Measurements from ENCODE around the gene SLC9C2.

Gene SLC9C2

GRCh38 chr1:173509797-173510196, 93.1 kb downstream of the SLC9C2 start:
- Histone ChIP-seq H3K9ac (ENCODE audit: low read depth, low read length) (no peak overlapping the region), H3K36me3 (ENCODE audit: insufficient read depth, low read depth, low read length) (no peaks in the 10 kb centered on the region), H3K27ac (ENCODE audit: low read length) (no peak overlapping the region), H3K9me3 (ENCODE audit: insufficient read depth, low read depth, low read length) (no peaks in the 10 kb centered on the region), H3K4me3 (ENCODE audit: low read length) (no peak overlapping the region), H3K4me1 (ENCODE audit: insufficient read depth, low read length) (peaks cover 14% of the 10 kb centered on the region), H3K27me3 (ENCODE audit: insufficient read depth, low read length) (no peaks in the 10 kb centered on the region)

GRCh38 chr1:173508541-173508940, 94.3 kb downstream of the SLC9C2 start:
- Histone ChIP-seq H3K36me3 (ENCODE audit: insufficient read depth, low read depth, low read length) (no peaks in the 10 kb centered on the region), H3K9me3 (ENCODE audit: insufficient read depth, low read depth, low read length) (no peaks in the 10 kb centered on the region), H3K27me3 (ENCODE audit: insufficient read depth, low read length) (no peaks in the 10 kb centered on the region), H3K4me3 (ENCODE audit: low read length) (no peak overlapping the region), H3K4me1 (ENCODE audit: insufficient read depth, low read length) (peaks cover 14% of the 10 kb centered on the region), H3K27ac (ENCODE audit: low read length) (no peak overlapping the region), H3K9ac (ENCODE audit: low read depth, low read length) (no peak overlapping the region)

GRCh38 chr1:173507847-173508209, 95.0 kb downstream of the SLC9C2 start:
- Histone ChIP-seq H3K9me3 (ENCODE audit: insufficient read depth, low read depth, low read length) (no peaks in the 10 kb centered on the region), H3K27ac (ENCODE audit: low read length) (no peak overlapping the region), H3K4me1 (ENCODE audit: insufficient read depth, low read length) (peaks cover 14% of the 10 kb centered on the region), H3K4me3 (ENCODE audit: low read length) (0 out of 2 replicates have a peak overlapping the region, but pooled peaks have one; percentile 35), H3K36me3 (ENCODE audit: insufficient read depth, low read depth, low read length) (no peaks in the 10 kb centered on the region), H3K27me3 (ENCODE audit: insufficient read depth, low read length) (no peaks in the 10 kb centered on the region), H3K9ac (ENCODE audit: low read depth, low read length) (peak overlapping the region; percentile 40; the same call in 1 of the 2 replicates)

DNA sequence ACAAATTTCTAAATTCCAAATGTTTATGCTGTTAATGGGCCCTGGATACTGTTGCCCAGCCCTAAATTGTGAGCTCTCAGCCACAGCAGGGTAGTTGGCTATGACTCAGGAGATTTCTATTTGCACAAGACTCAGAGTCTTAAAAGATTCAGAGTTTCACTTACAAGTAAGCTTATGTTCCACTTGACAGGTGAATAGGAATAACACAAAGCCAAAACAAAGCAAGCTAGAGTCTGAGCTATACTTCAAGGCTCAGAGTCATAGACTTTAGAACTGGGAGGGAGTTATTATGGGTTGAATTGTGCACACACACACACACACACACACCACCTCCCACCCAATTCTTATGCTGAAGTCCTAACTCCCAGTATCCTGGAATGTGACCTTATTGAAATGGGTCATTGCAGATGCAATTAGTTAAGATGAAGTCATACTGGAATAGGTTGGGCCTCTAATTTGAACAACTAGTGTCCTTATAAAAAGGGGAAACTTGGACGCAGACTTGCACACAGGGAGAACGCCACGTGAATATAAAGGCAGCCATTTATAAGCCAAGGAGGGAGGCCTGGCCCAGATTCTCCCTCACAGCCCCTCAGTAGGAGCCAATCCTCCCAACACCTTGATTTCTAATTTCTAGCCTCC, 95.5 kb downstream of the SLC9C2 start:
- Histone ChIP-seq H3K4me3 (ENCODE audit: low read length) (0 out of 2 replicates have a peak overlapping the region, but pooled peaks have one; percentile 35), H3K36me3 (ENCODE audit: insufficient read depth, low read depth, low read length) (no peaks in the 10 kb centered on the region), H3K4me1 (ENCODE audit: insufficient read depth, low read length) (peaks cover 14% of the 10 kb centered on the region), H3K9me3 (ENCODE audit: insufficient read depth, low read depth, low read length) (no peaks in the 10 kb centered on the region), H3K27ac (ENCODE audit: low read length) (no peak overlapping the region), H3K27me3 (ENCODE audit: insufficient read depth, low read length) (no peaks in the 10 kb centered on the region), H3K9ac (ENCODE audit: low read depth, low read length) (peak overlapping the region; percentile 40; the same call in 1 of the 2 replicates)

DNA sequence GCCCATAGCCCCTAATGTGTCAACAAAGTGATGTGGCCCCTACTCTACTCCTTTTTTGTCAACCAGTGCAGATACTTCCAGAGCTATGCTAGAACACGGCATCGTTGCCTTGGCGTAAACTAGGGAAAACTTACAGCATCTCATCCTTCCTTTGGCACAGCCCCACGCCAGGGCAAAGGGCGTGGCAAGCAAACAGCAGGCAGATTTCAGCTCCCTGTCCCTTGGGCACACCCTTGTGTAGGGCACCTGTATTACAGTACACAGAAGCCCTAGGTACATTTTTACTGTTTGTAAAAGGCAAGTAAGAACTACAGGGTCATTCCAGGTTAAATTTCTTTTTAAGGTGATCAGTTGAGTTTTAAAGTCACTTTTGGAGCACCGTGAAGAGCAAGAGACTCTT, 96.4 kb downstream of the SLC9C2 start:
- no peaks in the 10 kb centered on the region for H3K36me3 ChIP-seq (ENCODE audit: insufficient read depth, low read depth, low read length)
- peaks cover 14% of the 10 kb centered on the region for H3K4me1 ChIP-seq (ENCODE audit: insufficient read depth, low read length)
- H3K9me3 ChIP-seq (ENCODE audit: insufficient read depth, low read depth, low read length): no peaks in the 10 kb centered on the region
- no peaks in the 10 kb centered on the region for H3K27me3 ChIP-seq (ENCODE audit: insufficient read depth, low read length)
- H3K4me3 ChIP-seq (ENCODE audit: low read length): no peak overlapping the region
- no peak overlapping the region for H3K9ac ChIP-seq (ENCODE audit: low read depth, low read length)
- H3K27ac ChIP-seq (ENCODE audit: low read length): no peak overlapping the region

- Histone ChIP-seq H3K4me3 (ENCODE audit: low read length) (no peak overlapping the region), H3K4me1 (ENCODE audit: insufficient read depth, low read length) (peaks cover 14% of the 10 kb centered on the region), H3K36me3 (ENCODE audit: insufficient read depth, low read depth, low read length) (no peaks in the 10 kb centered on the region), H3K9me3 (ENCODE audit: insufficient read depth, low read depth, low read length) (no peaks in the 10 kb centered on the region), H3K27ac (ENCODE audit: low read length) (no peak overlapping the region), H3K27me3 (ENCODE audit: insufficient read depth, low read length) (no peaks in the 10 kb centered on the region), H3K9ac (ENCODE audit: low read depth, low read length) (no peak overlapping the region)
These were observed 97.5 kb downstream of the SLC9C2 start for GRCh38 chr1:173505391-173505790.

DNA sequence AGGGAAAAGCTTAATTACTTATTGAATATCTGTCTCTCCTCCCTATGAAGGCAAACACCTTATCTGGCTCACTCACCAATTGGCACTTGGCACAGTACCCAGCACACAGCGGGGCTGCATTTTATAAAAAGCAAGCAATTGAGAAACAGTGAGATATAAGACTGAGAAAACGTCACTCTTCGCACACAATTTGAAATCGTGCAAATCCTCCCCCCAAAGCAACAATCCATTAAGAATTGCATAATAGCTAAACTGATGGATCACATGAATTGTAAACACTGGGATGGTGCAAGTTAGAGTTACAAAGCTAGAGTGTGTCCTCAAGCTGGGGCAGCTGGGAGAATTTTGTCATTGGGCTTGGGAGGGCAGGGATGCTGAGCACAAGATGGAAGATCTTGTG, 98.6 kb downstream of the SLC9C2 start:
- Histone ChIP-seq H3K9ac (ENCODE audit: low read depth, low read length) (no peak overlapping the region), H3K27me3 (ENCODE audit: insufficient read depth, low read length) (no peaks in the 10 kb centered on the region), H3K27ac (ENCODE audit: low read length) (no peak overlapping the region)

GRCh38 chr1:173503391-173503790, 99.5 kb downstream of the SLC9C2 start:
- Histone ChIP-seq H3K9ac (ENCODE audit: low read depth, low read length) (no peak overlapping the region), H3K4me3 (ENCODE audit: low read length) (no peak overlapping the region), H3K27me3 (ENCODE audit: insufficient read depth, low read length) (no peaks in the 10 kb centered on the region), H3K36me3 (ENCODE audit: insufficient read depth, low read depth, low read length) (no peaks in the 10 kb centered on the region), H3K27ac (ENCODE audit: low read length) (no peak overlapping the region), H3K9me3 (ENCODE audit: insufficient read depth, low read depth, low read length) (peaks cover 2% of the 10 kb centered on the region; the same call in 1 of the 2 replicates), H3K4me1 (ENCODE audit: insufficient read depth, low read length) (peaks cover 14% of the 10 kb centered on the region; the same call in 1 of the 2 replicates)

More for the DNA sequence above, 98.6 kb downstream of the SLC9C2 start:
- Histone ChIP-seq H3K4me3 (ENCODE audit: low read length) (no peak overlapping the region), H3K4me1 (ENCODE audit: insufficient read depth, low read length) (peaks cover 14% of the 10 kb centered on the region), H3K9me3 (ENCODE audit: insufficient read depth, low read depth, low read length) (no peaks in the 10 kb centered on the region), H3K36me3 (ENCODE audit: insufficient read depth, low read depth, low read length) (no peaks in the 10 kb centered on the region)

GRCh38 chr1:173502104-173502503, 100.8 kb downstream of the SLC9C2 start:
- Histone ChIP-seq H3K4me3 (ENCODE audit: low read length) (no peak overlapping the region), H3K27me3 (ENCODE audit: insufficient read depth, low read length) (no peaks in the 10 kb centered on the region), H3K9me3 (ENCODE audit: insufficient read depth, low read depth, low read length) (peaks cover 14% of the 10 kb centered on the region), H3K27ac (ENCODE audit: low read length) (no peak overlapping the region), H3K4me1 (ENCODE audit: insufficient read depth, low read length) (peaks cover 5% of the 10 kb centered on the region; the same call in 1 of the 2 replicates), H3K36me3 (ENCODE audit: insufficient read depth, low read depth, low read length) (no peaks in the 10 kb centered on the region), H3K9ac (ENCODE audit: low read depth, low read length) (no peak overlapping the region)

DNA sequence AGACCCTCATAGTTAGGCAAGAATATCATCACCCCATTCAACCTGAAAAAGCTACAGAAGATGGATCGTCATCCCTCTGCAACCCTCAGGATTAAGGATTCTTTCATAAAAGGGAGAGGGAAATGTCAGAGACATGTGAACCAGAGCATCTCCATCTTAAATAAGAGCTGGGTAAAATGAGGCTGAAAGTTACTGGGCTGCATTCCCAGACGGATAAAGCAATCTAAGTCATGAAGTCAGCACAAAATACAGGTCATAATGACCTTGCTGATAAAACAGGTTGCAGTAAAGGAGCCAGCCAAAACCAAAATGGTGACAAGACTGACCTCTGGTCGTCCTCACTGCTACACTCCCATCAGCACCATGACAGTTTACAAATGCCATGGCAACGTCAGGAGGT, 103.1 kb downstream of the SLC9C2 start:
- H3K9ac ChIP-seq (ENCODE audit: low read depth, low read length): no peak overlapping the region
- H3K9me3 ChIP-seq (ENCODE audit: insufficient read depth, low read depth, low read length): peaks cover 35% of the 10 kb centered on the region
- no peak overlapping the region for H3K4me3 ChIP-seq (ENCODE audit: low read length)
- no peaks in the 10 kb centered on the region for H3K27me3 ChIP-seq (ENCODE audit: insufficient read depth, low read length)
- no peaks in the 10 kb centered on the region for H3K36me3 ChIP-seq (ENCODE audit: insufficient read depth, low read depth, low read length)
- H3K27ac ChIP-seq (ENCODE audit: low read length): no peak overlapping the region
- H3K4me1 ChIP-seq (ENCODE audit: insufficient read depth, low read length): no peaks in the 10 kb centered on the region

DNA sequence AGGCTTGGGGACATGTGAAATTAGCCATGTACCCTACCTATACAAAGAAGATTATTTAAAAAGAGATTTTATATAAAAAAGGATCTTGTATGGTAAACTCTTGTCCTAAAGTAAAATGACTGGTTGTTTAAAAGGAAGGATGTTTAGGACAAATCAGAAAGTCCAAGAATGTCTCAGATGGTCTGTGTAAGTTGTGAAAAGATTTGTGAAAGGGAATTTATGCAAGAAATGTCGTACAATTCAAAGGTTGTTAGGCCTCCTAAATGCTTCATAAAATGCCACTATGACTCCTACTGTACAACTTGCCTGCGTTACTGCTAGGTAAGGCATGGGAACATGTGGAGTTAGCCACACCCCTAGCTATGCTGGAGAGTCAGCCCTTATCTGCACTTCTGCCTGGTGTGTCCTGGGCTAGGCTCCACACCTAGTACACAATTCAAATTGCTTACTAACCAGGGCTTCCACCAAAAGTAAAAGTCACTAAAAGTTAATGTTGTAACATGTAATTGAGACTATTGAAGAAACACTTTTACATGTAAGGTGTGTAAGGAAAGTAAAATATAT, 106.0 kb downstream of the SLC9C2 start:
- peaks cover 50% of the 10 kb centered on the region for H3K9me3 ChIP-seq (ENCODE audit: insufficient read depth, low read depth, low read length)
- no peak overlapping the region for H3K4me3 ChIP-seq (ENCODE audit: low read length)
- no peak overlapping the region for H3K27ac ChIP-seq (ENCODE audit: low read length)
- H3K27me3 ChIP-seq (ENCODE audit: insufficient read depth, low read length): no peaks in the 10 kb centered on the region
- no peaks in the 10 kb centered on the region for H3K4me1 ChIP-seq (ENCODE audit: insufficient read depth, low read length)
- H3K9ac ChIP-seq (ENCODE audit: low read depth, low read length): no peak overlapping the region
- H3K36me3 ChIP-seq (ENCODE audit: insufficient read depth, low read depth, low read length): no peaks in the 10 kb centered on the region

- no peaks in the 10 kb centered on the region for H3K27me3 ChIP-seq (ENCODE audit: insufficient read depth, low read length)
- H3K4me1 ChIP-seq (ENCODE audit: insufficient read depth, low read length): no peaks in the 10 kb centered on the region
- H3K27ac ChIP-seq (ENCODE audit: low read length): no peak overlapping the region
- H3K4me3 ChIP-seq (ENCODE audit: low read length): no peak overlapping the region
- H3K9me3 ChIP-seq (ENCODE audit: insufficient read depth, low read depth, low read length): peaks cover 50% of the 10 kb centered on the region
- 0 out of 2 replicates have a peak, but pooled peaks cover 4% of the 10 kb centered on the region for H3K36me3 ChIP-seq (ENCODE audit: insufficient read depth, low read depth, low read length)
- no peak overlapping the region for H3K9ac ChIP-seq (ENCODE audit: low read depth, low read length)
These were observed 107.1 kb downstream of the SLC9C2 start for GRCh38 chr1:173495609-173496267.

Data from iPS-20b (cell line).